ENCODE measurements around the gene PKHD1.

Gene PKHD1

DNA sequence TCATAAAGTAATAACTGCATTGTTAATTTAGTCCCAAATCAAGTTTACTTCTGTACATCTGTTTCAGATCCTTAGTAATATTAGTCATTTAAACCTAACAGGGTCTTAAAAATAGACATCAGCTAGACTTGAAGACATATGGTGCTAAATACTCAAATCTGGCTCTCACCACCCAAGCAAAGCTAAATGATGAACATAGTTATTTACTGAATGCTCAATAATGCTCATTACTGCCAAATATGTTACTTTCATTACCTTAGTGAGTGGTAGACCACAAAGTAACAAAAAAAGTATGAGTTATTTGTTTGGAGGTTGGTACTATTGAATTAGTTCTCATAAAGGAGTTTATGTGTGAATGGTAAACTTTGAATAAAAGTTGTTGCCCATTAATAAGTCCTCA is 502.1 kb downstream of the PKHD1 start:
- H3K36me3 ChIP-seq (ENCODE audit: insufficient read depth, low read length), result no peaks in the 10 kb centered on the region

GRCh38 chr6:51584163-51584562 is 503.2 kb downstream of the PKHD1 start:
- no peaks in the 10 kb centered on the region for H3K36me3 ChIP-seq (ENCODE audit: insufficient read depth, low read length)
- no peak overlapping the region for H2AFZ ChIP-seq (ENCODE audit: low read depth, low read length)
- no peak overlapping the region for H3K4me3 ChIP-seq (ENCODE audit: low read length)
- H3K27me3 ChIP-seq (ENCODE audit: insufficient read depth, low read length), result no peaks in the 10 kb centered on the region
- H3K9me3 ChIP-seq (ENCODE audit: low read length), result no peaks in the 10 kb centered on the region
- H3K4me1 ChIP-seq (ENCODE audit: insufficient read depth, low read length), result no peaks in the 10 kb centered on the region

More for the DNA sequence above, 502.1 kb downstream of the PKHD1 start:
- no peak overlapping the region for H2AFZ ChIP-seq (ENCODE audit: low read depth, low read length)
- H3K27me3 ChIP-seq (ENCODE audit: insufficient read depth, low read length), result no peaks in the 10 kb centered on the region
- no peaks in the 10 kb centered on the region for H3K4me1 ChIP-seq (ENCODE audit: insufficient read depth, low read length)
- H3K4me3 ChIP-seq (ENCODE audit: low read length), result no peak overlapping the region
- H3K9me3 ChIP-seq (ENCODE audit: low read length), result no peaks in the 10 kb centered on the region

GRCh38 chr6:51578994-51579393 is 508.4 kb downstream of the PKHD1 start:
- peaks cover 2% of the 10 kb centered on the region for H3K4me1 ChIP-seq (ENCODE audit: insufficient read depth, low read length)

DNA sequence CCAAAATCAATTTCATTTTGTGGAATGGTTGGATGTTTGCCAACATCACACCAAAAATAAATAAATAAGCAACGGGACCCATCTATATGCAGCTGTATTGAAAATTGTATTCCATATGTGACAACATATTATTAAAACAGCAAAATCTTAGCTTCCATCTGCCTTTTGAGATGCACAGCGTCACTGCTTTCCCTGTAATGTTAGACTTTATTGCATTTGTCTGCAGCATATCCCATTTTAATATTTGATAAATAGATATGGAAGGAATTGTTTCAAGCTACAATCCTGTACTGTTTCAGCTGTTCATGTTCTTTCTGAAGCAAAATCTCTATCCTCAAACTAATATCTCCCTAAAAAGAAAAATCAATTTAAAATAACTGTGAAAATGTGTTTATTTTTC is 509.1 kb downstream of the PKHD1 start:
- H3K9me3 ChIP-seq (ENCODE audit: low read length), result no peaks in the 10 kb centered on the region
- no peak overlapping the region for H2AFZ ChIP-seq (ENCODE audit: low read depth, low read length)
- H3K4me1 ChIP-seq (ENCODE audit: insufficient read depth, low read length), result peaks cover 2% of the 10 kb centered on the region
- H3K27me3 ChIP-seq (ENCODE audit: insufficient read depth, low read length), result no peaks in the 10 kb centered on the region
- H3K4me3 ChIP-seq (ENCODE audit: low read length), result no peak overlapping the region
- no peaks in the 10 kb centered on the region for H3K36me3 ChIP-seq (ENCODE audit: insufficient read depth, low read length)

More at GRCh38 chr6:51578994-51579393, 508.4 kb downstream of the PKHD1 start:
- Histone ChIP-seq H3K27me3 (ENCODE audit: insufficient read depth, low read length) (no peaks in the 10 kb centered on the region), H3K9me3 (ENCODE audit: low read length) (no peaks in the 10 kb centered on the region), H2AFZ (ENCODE audit: low read depth, low read length) (no peak overlapping the region), H3K4me3 (ENCODE audit: low read length) (no peak overlapping the region), H3K36me3 (ENCODE audit: insufficient read depth, low read length) (no peaks in the 10 kb centered on the region)

DNA sequence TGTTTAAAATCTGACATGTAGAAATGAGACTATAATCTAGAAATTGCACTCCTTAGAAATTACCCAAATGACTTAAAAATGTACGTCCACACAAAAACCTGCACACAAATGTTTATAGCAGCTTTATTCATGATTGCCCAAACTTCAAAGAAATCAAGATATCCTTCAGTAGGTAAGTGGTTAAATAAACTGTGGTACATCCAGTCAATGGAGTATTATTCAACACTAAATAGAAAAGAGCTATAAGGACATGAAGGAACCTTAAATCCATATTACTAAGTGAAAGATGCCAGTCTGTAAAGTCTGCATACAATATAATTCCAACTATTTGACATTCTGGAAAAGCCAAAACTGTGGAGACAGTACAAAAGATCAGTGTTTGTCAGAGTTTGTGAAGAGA is 513.4 kb downstream of the PKHD1 start:
- Histone ChIP-seq H3K27me3 (ENCODE audit: insufficient read depth, low read length) (no peaks in the 10 kb centered on the region), H3K4me3 (ENCODE audit: low read length) (no peak overlapping the region), H3K36me3 (ENCODE audit: insufficient read depth, low read length) (no peaks in the 10 kb centered on the region), H3K4me1 (ENCODE audit: insufficient read depth, low read length) (peaks cover under 1% of the 10 kb centered on the region), H2AFZ (ENCODE audit: low read depth, low read length) (no peak overlapping the region), H3K9me3 (ENCODE audit: low read length) (no peaks in the 10 kb centered on the region)

DNA sequence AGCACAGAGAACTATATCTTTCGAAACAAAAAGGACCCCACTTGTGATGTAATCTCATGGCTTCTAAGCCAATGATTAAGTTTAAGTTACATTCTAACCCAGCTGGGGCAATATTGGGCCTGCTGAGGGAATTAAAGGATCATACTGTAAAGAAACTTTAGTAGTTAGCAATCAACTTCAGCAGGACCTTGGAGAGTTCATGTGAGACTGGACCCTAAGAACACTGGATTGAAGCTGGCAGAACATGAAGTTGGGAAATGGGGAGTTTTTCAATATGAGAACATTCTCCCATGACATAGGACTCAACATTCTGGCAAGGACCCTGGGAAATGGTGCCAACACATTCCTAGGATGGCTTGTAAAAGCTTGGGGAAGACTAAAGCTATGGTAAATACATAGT is 516.2 kb downstream of the PKHD1 start:
- no peaks in the 10 kb centered on the region for H3K27me3 ChIP-seq (ENCODE audit: insufficient read depth, low read length)
- H3K4me1 ChIP-seq (ENCODE audit: insufficient read depth, low read length), result no peaks in the 10 kb centered on the region
- no peak overlapping the region for H2AFZ ChIP-seq (ENCODE audit: low read depth, low read length)
- no peak overlapping the region for H3K4me3 ChIP-seq (ENCODE audit: low read length)
- H3K9me3 ChIP-seq (ENCODE audit: low read length), result no peaks in the 10 kb centered on the region
- H3K36me3 ChIP-seq (ENCODE audit: insufficient read depth, low read length), result no peaks in the 10 kb centered on the region

DNA sequence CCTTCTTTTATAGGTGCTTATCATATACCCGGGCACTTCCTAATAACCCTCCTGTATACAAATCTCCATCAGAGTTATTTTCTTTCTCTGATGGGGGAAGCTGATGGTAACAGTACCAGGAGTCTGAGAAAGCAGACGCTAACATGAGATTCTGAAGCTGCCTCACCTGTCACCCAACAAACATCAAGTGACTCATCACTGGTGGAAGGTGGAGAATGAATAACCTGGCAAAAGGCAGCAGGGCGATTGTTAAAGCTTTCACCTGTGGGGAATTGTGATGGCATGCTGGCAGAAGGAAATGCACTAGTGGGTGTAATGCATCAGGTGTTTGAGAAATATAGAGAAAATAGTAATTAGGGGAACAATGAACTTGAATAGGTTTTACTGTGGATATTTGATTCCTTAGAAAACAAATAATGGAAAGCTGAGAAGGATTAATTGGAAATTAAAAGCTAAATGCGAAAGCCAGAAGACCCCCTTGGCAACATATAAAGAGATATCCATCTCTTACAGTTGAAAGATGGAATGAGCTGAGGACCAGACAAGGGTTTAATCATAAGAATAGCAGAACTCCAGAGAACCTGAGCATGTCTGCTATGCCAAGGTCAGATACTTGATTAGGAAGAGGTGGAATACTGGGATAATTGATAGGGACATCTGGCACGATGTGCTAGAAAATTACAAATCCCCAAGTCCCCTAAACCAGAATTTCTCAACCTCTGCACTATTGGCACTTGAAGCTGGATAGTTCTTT is 517.1 kb downstream of the PKHD1 start:
- H2AFZ ChIP-seq (ENCODE audit: low read depth, low read length), result no peak overlapping the region
- no peak overlapping the region for H3K4me3 ChIP-seq (ENCODE audit: low read length)
- no peaks in the 10 kb centered on the region for H3K4me1 ChIP-seq (ENCODE audit: insufficient read depth, low read length)
- no peaks in the 10 kb centered on the region for H3K36me3 ChIP-seq (ENCODE audit: insufficient read depth, low read length)
- no peaks in the 10 kb centered on the region for H3K27me3 ChIP-seq (ENCODE audit: insufficient read depth, low read length)
- no peaks in the 10 kb centered on the region for H3K9me3 ChIP-seq (ENCODE audit: low read length)

GRCh38 chr6:51569594-51569993 is 517.8 kb downstream of the PKHD1 start:
- H3K36me3 ChIP-seq (ENCODE audit: insufficient read depth, low read length), result no peaks in the 10 kb centered on the region

DNA sequence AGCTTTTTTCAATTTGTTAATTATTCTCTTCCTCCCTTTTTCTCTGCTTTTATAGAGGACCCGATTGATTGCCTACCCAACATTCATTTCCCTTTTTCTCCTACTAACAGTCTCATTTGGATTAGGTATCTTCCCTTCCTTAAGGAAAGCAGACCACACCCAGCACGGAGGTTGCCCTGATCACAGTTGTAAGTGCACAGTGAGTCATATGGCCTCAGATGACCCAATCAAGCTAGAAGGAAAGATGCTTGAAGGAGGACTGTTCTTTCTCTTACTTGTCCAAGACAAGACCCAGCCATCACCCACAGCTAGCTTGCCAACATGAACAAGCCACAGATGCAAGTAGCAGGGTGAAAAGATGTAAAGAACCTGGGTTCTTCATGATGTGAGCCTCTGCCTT is 518.6 kb downstream of the PKHD1 start:
- H3K4me1 ChIP-seq (ENCODE audit: insufficient read depth, low read length), result no peaks in the 10 kb centered on the region
- no peak overlapping the region for H3K4me3 ChIP-seq (ENCODE audit: low read length)
- H2AFZ ChIP-seq (ENCODE audit: low read depth, low read length), result no peak overlapping the region
- H3K27me3 ChIP-seq (ENCODE audit: insufficient read depth, low read length), result no peaks in the 10 kb centered on the region
- no peaks in the 10 kb centered on the region for H3K36me3 ChIP-seq (ENCODE audit: insufficient read depth, low read length)
- H3K9me3 ChIP-seq (ENCODE audit: low read length), result no peaks in the 10 kb centered on the region

More at GRCh38 chr6:51569594-51569993, 517.8 kb downstream of the PKHD1 start:
- Histone ChIP-seq H3K4me3 (ENCODE audit: low read length) (no peak overlapping the region), H3K9me3 (ENCODE audit: low read length) (no peaks in the 10 kb centered on the region), H2AFZ (ENCODE audit: low read depth, low read length) (no peak overlapping the region), H3K27me3 (ENCODE audit: insufficient read depth, low read length) (no peaks in the 10 kb centered on the region), H3K4me1 (ENCODE audit: insufficient read depth, low read length) (no peaks in the 10 kb centered on the region)

- H3K27me3 ChIP-seq (ENCODE audit: insufficient read depth, low read length), result no peaks in the 10 kb centered on the region
- no peaks in the 10 kb centered on the region for H3K4me1 ChIP-seq (ENCODE audit: insufficient read depth, low read length)
Observed at GRCh38 chr6:51565472-51565871, 521.9 kb downstream of the PKHD1 start.

More at GRCh38 chr6:51565472-51565871, 521.9 kb downstream of the PKHD1 start:
- Histone ChIP-seq H3K4me3 (ENCODE audit: low read length) (no peak overlapping the region), H2AFZ (ENCODE audit: low read depth, low read length) (no peak overlapping the region), H3K9me3 (ENCODE audit: low read length) (no peaks in the 10 kb centered on the region), H3K36me3 (ENCODE audit: insufficient read depth, low read length) (no peaks in the 10 kb centered on the region)
